Central memory CD4-positive, alpha-beta T cell (primary cell): ENCODE measurements around the gene ANKRD28.
"Not testable (repeated sequence)": the region's sequence is repeated elsewhere in the genome, so short reads cannot be mapped to it uniquely, and the experiment has no call there.

ENCODE experiments used
- DNase-seq: peaks from one replicate; pipeline ENCODE4 v3.0.0; 2022

ANKRD28 gene

GRCh38 chr3:15801298-15801697, 3.5 kb upstream of the ANKRD28 start:
- no peak for DNase-seq

DNA sequence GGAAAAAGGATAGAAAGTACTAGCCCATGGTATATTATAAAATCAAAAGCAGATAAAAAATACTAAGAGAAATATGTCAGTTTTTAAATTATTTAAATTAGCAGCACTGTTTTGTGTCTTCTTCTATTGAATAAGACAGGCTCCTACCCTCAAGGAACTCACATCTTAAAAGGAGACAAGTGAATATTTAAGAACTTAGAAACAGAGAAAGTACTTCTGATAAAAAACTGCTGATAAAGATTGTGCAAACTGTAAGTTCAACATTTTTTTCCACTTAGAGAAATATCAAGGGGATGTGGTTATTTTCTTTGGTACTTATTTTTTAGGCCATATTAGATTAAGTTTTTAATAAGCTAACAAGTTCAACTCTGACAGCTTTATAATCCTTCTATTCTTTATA, 3.0 kb upstream of the ANKRD28 start:
- no peak for DNase-seq

DNA sequence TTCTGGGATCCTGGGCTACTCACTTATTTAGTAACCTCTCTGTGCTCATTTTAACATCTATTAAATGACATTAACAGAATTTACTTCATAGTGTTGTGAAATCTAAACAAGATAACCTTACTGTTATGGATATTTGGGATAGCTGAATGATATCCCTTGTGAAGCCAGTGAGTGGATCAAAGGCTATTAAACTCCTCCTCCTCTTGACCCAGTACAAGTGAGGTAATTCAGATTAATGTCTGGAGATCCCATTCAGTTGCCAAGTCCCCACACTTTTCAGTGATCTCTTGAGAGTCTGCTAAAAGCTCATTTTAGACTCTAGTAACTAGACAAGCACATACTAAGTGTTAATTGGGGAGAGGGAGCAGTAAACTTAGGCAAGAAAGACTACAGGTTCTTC, 2.5 kb upstream of the ANKRD28 start:
- DNase-seq, result no peak

DNA sequence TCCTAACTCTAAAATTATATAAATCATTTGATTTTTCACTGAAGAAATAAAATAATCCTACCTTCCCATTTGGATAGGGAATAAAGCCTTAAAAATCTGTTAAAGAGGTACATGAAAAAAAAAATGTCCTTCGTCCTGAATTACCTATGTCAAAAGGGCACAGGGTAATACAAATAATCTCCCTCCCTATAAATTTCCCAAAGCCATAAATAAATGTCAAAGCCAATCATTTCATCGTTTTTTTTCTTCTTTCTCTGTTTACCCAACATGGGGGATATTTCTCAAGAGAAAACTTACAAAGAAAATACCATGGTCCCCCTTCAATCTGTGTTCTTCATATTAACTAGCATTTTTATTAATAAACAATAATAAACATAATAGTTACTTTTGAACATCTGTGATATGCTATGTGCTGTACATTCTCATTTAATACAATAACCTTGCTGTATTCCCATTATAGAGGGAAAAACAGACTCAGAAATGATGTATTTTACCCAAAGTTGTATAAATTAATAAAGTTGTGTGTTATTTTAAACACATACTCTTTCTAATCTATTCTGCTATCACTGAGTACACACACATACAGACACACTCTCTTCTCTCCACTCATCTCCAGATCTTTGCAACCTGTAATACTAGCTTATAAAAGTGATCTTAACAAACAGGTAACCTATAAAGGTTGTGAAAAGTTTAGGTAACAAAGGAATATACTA, 910 bp upstream of the ANKRD28 start:
- no peak for DNase-seq

GRCh38 chr3:15796771-15797641, 773 bp downstream of the ANKRD28 start:
- peak; percentile 12 for DNase-seq

DNA sequence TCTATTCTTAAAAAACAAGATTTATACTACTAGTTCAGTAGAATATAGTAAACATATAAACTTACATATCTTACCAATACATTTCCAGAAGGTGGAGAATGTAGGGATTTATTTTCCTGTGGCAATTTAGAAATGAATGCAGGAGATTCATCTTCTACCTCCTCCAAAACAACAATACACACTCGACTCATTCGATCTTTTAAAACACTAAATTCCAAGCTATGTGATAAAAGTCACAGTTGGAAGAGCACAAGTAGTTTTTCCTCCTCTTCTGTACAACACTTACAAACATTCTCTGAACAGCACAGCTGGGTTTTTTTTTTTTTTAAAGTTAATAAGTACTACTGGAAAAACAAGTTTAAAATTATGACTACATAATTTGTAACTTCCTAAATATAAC, 1.4 kb downstream of the ANKRD28 start:
- no peak for DNase-seq

- DNase-seq, result peak; percentile 57
Observed at GRCh38 chr3:15795651-15796308, 2.0 kb downstream of the ANKRD28 start.

GRCh38 chr3:15794842-15795650, 2.7 kb downstream of the ANKRD28 start:
- DNase-seq, result no peak

DNA sequence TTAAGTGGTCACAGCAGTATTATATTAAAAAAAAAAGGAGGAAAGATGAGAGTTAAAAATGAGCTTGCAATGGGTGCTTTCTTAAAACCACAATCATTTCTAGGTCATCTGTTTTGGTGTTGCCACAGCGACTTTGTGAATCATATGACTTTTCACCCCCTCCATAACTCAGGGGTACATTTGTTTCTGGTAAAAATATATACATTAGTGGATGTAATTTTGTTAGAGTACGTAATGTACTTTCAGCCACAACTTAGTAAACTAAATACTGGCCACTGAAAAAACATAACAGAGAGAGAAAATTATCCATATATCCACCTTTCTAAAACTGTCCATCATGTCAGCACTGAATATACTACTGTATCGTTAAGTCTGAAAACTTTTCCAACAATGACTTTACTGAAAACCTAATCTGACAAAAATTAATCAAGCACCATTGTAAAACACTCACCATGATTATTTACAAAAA, 3.4 kb downstream of the ANKRD28 start:
- peak; percentile 65 for DNase-seq

DNA sequence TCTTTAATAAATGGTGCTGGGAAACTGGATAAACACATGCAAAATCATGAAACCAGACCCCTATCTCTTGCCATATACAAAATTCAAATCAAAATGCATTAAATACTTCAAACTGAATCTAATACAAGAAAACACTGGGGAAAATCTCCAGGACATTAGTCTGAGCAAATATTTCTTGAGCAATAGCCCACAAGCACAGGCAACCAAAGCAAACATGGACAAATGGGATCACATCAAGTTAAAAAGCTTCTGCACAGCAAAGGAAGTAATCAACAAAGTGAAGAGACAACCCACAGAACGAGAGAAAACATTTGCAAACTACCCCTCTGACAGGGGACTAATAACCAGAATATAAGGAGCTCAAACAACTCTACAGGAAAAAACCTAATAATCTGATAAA, 6.3 kb downstream of the ANKRD28 start:
- no peak for DNase-seq

DNA sequence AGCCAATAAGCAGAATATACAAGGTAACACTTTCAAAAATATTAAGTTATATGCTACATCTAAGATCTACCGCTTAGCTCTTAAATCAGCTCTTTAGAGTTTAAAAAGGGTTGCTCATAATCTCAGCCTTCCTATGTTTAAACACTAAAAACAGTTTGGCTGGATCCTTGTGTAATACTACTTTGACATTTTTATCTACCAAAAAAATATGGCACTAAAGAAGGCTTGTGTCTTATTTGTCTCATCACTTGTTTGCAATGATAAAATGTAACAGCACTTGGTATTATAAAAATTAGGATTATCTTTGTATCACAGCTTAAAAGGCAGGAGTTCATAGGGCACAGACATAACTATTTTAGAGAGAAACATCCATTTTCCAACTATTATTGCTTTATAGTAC, 9.8 kb downstream of the ANKRD28 start:
- DNase-seq, result no peak

GRCh38 chr3:15787526-15787925, 10.3 kb downstream of the ANKRD28 start:
- no peak for DNase-seq

- DNase-seq, result no peak
Observed at GRCh38 chr3:15783361-15783969, 14.3 kb downstream of the ANKRD28 start.

DNA sequence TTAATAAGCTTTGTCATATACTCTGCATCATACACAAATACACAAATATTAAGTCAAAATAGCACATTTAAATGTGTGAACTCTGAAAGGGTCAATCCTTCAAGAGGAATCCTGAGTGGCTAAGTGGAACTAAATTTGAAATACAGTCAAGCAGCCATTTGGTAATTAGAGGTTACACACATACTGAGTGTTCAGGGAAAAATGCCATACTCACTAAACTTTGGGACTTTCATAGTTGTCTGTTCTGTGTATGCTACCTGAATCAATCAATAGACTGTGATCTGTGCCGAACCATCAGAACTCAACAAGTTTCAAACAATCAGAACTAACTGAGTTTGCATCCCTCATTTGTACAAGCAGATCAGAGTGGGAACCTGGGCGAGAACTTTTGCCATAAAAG, 15.3 kb downstream of the ANKRD28 start:
- DNase-seq, result no peak

DNA sequence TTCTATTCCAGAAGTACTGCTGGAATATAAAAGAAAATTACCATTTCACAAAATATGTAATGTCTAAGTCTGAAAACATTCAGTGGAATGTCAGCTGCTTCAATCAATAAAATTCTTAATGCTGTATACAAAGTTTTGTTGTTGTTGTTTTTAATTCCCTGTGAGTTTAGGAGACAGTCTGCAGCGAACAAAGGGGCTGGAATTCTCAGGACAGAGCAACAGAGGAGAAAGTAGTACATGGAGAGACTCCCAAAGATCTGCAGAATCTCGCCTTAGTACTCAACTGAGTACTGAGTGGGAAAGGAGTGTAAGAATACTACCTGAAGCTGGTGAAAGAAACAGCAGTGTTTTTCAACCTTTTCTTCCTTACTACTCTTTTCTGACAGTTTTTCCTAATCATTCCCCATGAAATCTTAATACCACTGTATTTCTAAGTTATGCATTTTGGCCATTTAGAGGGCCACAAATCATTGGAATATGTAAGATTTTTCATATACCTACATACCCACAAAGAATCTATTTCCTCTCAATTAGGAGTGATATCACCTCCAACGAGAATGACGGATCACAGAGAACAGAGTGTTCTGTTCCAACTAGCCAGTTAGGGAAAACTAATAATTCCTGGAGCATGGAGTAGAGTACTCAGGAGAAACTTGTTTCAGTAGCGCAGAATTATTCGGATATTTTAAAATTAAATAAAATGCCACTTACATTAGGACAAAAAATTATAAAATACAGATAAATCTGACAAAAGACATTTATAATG, 16.0 kb downstream of the ANKRD28 start:
- DNase-seq, result no peak

DNA sequence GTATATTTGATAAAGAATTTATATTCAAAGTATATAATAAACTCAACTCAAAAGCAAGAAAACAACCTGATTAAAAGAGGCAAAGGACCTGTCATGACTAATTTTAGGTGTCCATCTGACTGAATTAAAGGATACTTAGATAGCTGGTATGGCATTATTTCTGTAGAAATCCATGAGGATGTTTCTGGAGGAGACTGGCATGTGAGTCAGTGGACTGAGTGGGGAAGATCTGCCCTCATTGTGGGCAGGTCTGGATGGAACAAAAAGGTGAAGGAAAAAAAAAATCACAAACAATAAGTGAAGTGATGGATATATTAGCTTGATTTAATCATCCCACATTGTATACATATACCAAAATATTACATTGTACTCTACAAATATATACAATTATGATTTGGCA, 16.6 kb downstream of the ANKRD28 start:
- no peak for DNase-seq

- no peak for DNase-seq
Observed at GRCh38 chr3:15779111-15779510, 18.7 kb downstream of the ANKRD28 start.

DNA sequence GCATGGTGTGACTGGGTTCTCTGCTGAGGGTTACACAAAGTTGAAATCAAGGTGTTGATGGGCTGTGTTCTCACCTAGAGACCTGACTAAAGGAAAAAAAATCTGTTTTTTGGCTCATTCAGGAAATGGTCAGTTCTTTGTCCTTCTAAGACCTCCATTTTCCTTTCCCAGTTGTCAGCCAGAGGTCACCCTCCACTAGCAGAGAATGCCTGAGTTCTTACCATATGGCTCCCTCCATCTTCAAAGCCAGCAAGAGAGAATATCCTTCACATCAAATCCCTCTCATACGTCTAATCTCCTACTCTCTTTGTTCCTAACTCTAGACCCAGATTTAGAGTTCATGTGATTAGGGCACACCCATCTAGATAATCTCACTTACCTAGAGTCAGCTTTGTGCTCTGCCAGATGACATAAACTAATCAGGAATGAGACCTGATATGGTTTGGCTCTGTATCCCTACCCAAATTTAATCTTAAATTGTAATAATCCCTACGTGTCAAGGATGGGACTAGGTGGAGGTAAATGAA, 19.4 kb downstream of the ANKRD28 start:
- DNase-seq, result no peak

- not testable (repeated sequence) for DNase-seq
Observed at GRCh38 chr3:15774931-15775560, 22.7 kb downstream of the ANKRD28 start.

GRCh38 chr3:15771444-15771843, 26.3 kb downstream of the ANKRD28 start:
- no peak for DNase-seq
